NB4 (cell line): ENCODE data around the gene CIP2A.
A peak's percentile ranks its signal among the peaks of the same experiment; 100 is the strongest.

ENCODE experiments used
- DNase-seq: peaks from one replicate; pipeline ENCODE4 v3.0.0; 2010; ENCODE audit warnings: low read depth
- H3K4me3 ChIP-seq: one replicate; pipeline ENCODE4 v1.5.1; 2011; ENCODE audit warnings: mild to moderate bottlenecking, low read depth, low read length, moderate library complexity
- CTCF ChIP-seq: IDR thresholded peaks from one replicate; pipeline ENCODE4 v1.5.1; 2012; ENCODE audit warnings: low read depth, low read length
- MAX ChIP-seq: IDR thresholded peaks from 2 replicates; pipeline ENCODE4 v1.6.1; 2011; ENCODE audit warnings: low read depth, low read length
- MYC ChIP-seq: IDR thresholded peaks from 2 replicates; pipeline ENCODE4 v1.6.1; 2011; ENCODE audit warnings: low read depth, low read length
- POLR2A ChIP-seq: IDR thresholded peaks from 2 replicates; pipeline ENCODE4 v1.6.1; 2011; ENCODE audit warnings: mild to moderate bottlenecking; ENCODE audit not compliant: insufficient read length; ENCODE audit errors: extremely low read depth

The CIP2A gene

DNA sequence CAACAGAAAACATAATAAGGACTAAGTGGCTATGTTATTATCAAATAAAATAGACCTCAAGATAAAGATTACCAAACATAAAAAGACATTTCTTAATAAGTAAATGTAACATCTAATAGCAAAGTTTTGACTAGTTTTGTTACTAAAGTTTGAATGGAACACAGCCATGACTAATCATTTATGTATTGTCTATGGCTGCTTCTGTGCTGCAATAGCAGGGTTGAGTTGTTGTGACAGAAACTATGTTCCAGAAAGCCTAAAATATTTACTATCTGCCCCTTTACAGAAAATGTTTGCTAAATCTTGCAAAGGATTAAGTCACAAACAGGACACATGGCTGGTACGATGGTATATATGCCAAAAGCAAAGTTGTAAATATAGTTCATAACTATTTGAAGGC lies 40.9 kb downstream of the CIP2A start:
- no peak for DNase-seq
- H3K4me3 ChIP-seq: no peak overlapping the region
- no peak for TF ChIP-seq CTCF
- no peak for TF ChIP-seq MYC

DNA sequence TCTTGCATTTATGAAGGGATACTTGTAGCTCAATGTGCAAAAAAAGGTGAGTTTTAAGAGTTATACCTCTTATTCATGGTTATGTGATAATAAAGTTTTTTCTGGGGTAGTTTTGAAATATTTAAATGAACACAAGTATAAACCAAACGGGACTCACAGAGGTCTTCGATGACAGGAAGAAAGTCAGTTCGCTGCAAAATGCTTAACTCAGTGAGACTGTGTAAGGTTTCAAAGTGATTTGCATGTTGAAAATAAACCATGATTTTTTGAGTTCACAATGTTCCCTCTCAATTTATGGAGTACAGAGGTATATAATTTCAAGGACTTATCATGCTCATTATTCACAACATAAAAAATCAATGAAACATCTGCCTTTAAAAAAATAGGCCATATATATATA lies 42.5 kb downstream of the CIP2A start:
- no peak for DNase-seq
- TF ChIP-seq POLR2A (no peak), MAX (no peak), MYC (no peak), CTCF (no peak)
- H3K4me3 ChIP-seq: no peak overlapping the region

DNA sequence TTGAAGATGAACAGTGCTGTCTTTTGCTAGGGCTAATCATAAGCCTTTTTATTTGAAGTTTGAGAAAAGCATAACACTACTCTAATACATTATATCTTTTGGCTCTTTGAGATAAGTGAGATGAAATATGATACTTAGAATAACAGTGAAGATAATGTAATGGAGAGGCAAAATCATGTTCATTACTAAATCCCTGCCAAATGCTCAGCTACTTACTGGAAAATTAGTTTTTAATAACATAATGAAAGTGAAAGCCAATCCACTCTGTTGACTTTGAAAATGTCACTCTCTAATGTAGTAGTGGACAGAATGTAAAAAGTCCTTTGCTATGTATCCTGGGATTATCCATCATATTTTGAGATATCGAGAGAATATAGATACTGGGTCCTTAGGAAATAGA lies 43.0 kb downstream of the CIP2A start:
- TF ChIP-seq MAX (no peak), POLR2A (no peak)
- no peak for DNase-seq
- no peak overlapping the region for H3K4me3 ChIP-seq

- TF ChIP-seq MYC (no peak), CTCF (no peak), MAX (no peak), POLR2A (no peak)
- no peak for DNase-seq
- no peak overlapping the region for H3K4me3 ChIP-seq
Observed at GRCh38 chr3:108538083-108538482, 51.2 kb downstream of the CIP2A start.

DNA sequence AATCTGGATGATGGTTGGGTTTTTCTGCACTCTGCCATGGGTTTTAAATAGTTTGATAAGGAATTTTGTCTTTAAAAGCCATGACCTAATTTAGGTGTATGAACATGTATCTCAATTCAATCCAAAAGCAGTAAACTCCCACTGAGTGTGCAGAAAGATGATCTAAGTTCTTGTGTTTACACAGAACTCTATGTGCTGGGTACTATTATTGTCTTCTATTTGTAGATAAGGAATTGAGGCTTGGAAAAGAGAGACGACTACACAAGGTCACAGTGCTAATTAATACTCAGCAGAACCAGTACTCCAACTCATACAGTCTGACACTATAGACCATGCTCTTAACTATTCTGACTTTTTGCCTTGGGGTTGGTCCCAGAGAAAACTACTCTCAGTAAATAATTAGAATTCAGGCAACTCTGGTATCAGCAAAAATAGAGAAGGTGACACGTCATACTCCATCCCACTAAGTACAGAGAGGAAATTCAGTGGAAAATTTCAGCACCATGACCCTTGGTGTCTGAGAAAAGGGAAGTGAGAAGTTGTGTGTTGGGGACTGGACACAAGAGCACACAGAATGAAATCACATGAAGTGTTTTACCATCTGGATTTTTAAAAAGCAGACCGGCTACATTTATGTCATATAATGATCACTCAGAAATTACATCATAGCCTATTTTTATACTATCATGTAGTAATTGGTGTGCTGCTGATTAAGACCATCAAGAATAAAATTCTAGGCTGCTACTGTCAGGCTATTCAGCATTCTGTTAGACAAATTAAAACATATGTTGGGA lies 60.6 kb downstream of the CIP2A start:
- no peak overlapping the region for H3K4me3 ChIP-seq
- DNase-seq: peak; percentile 24
- TF ChIP-seq CTCF (no peak), POLR2A (no peak), MYC (no peak), MAX (no peak)

GRCh38 chr3:108527817-108528216 lies 61.4 kb downstream of the CIP2A start:
- TF ChIP-seq MAX: no peak
- TF ChIP-seq CTCF: no peak
- TF ChIP-seq MYC: no peak
- TF ChIP-seq POLR2A: no peak
- H3K4me3 ChIP-seq: no peak overlapping the region
- no peak for DNase-seq
